EL (cell line): ENCODE results near the gene LRP6.
A peak's percentile ranks its signal among the peaks of the same experiment; 100 is the strongest.

Experiments
- DNase-seq: peaks from one replicate; pipeline ENCODE4 v3.0.0-alpha.2; 2016

The LRP6 gene

GRCh38 chr12:12108441-12109058, 158.3 kb downstream of the LRP6 start:
- DNase-seq = no peak

GRCh38 chr12:12107678-12108077, 159.2 kb downstream of the LRP6 start:
- DNase-seq = no peak

- DNase-seq = no peak
Observed at GRCh38 chr12:12099102-12099501, 167.7 kb downstream of the LRP6 start.

GRCh38 chr12:12098691-12099015, 168.2 kb downstream of the LRP6 start:
- DNase-seq = no peak

GRCh38 chr12:12097891-12098690, 168.8 kb downstream of the LRP6 start:
- no peak for DNase-seq

DNA sequence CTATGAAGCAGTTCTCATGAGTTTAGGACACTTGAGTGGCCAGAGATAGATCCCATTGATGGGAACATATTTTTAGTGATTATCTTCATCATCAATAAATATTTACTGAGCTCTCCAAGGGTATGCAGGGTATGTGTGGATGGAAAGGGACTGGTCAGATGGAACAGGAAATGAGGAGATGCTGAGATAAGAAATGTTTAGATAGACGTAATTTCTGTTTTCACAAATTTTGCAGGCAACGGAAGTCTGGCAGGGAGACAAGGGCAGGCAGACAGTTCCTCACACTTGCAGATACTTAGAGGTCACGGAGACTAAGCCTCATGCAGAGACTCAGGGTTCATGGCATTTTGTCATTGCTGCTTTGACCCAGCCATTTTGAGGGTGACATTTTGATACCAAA, 171.8 kb downstream of the LRP6 start:
- peak; percentile 31 for DNase-seq

DNA sequence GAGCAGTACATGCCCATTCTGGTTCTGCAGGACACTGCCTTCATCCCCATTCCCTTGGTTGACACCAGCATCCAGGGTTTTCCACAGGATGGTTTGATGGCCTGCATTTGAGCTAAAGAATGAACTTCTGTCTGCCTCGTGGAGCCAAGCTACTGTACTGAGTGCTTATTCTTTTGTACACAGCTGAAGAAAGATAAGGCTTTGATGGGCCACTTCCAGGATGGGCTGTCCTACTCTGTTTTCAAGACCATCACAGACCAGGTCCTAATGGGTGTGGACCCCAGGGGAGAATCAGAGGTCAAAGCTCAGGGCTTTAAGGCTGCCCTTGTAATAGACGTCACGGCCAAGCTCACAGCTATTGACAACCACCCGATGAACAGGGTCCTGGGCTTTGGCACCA, 172.4 kb downstream of the LRP6 start:
- no peak for DNase-seq

DNA sequence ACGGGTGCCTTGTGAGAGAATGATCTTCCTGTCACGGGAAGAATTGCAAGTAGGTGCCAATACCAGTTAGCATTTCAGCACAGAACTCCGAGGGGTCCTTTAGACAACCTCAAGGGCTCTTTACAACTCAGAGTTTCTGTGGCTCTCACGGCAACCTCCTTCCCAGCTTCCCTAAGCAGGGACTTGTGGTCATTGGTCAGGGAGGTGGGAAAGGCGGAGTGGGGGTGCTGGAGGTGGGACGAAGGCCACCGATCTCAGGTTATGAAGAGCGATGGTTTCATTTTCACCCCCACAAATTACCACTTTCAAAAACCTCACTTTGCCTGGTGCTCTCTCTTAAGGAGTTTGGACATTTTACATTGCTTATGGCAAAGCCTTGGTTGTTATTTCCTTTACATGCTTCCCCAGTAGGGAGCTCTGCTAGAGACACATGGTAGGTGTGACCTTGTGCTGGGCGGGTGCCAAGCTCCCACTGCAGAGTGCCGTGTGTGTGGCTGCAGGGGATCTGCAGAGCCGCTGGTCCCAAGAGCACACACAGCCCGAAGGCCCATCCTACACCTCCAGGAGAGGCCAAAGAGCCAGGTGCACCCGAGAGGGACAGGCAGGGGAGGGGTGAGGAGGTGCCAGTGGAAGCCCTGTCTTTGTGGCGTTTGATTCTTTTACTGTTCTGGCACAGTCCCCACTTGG, 174.7 kb downstream of the LRP6 start:
- no peak for DNase-seq

- DNase-seq = no peak
Observed at GRCh38 chr12:12091071-12091470, 175.8 kb downstream of the LRP6 start.

- peak; percentile 20 for DNase-seq
Observed at GRCh38 chr12:12088761-12089160, 178.1 kb downstream of the LRP6 start.

DNA sequence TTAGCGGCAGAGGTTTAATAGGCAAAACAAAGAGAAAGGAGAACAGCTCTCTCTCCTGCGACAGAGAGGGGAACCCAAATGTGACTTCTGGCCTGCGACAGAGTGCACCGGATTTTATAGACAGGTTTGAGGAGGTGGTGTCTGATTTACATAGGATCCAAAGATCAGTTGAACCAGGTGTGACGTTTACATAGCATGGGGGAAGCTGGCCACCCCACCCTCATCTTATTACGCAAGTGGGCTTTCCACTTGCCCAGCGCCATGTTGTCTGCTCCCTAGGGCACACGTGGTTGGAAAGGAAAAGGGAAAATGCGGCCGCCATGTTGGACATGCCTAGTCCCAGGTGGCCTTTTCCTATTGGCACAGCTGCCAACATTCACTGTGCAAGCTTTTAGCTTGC, 178.7 kb downstream of the LRP6 start:
- DNase-seq = no peak

- DNase-seq = no peak
Observed at GRCh38 chr12:12087693-12088034, 179.2 kb downstream of the LRP6 start.

DNA sequence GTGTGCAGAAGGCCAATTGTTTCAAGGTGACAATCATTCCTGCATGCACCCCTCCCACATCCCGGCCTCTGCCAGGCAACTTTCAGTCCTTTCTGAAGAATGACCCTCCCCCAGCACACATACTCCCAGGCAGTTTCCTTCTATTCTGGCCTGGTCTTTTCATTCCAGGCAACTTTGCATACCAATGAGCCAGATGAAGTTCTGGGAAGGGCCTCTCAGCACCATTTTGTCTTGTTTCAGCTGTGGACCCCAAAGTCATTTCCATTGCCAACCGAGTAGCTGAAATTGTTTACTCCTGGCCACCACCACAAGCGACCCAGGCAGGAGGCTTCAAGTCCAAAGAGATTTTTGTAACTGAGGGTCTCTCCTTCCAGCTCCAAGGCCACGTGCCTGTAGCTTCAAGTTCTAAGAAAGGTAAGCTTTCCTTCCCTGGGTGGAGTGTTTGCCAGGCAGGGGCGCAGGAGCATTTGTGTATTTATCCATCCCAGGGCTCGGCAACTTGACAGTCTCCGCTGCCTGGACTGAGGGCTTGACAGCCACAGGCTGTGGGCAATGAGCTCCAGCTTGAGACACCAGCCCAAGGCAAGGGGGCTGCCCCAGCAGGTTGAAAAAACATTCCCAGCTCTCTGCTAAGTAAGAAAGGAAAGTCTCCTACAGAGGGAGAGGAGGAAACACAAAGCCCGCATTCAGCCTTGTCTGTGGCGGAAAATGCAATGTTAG, 179.7 kb downstream of the LRP6 start:
- no peak for DNase-seq

DNA sequence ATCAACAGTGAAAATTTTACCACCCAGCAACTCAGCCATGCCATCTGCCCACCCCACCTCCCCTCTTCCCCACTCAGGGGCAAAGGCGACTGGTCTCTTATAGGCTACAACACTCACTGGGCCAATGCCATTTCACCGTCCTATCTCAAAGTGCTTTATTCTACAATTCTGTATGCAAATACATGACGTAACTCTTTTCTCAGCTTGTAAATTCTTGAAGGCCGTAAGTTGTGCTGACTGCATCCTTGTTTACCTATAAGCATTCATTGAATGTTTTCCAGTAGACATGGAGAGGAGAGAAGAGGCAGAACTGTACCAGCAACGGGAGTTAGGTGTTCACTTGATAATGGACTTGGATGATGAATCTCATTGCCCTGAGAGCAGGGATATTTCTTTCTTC, 180.5 kb downstream of the LRP6 start:
- DNase-seq = no peak

GRCh38 chr12:12083688-12084087, 183.2 kb downstream of the LRP6 start:
- DNase-seq = no peak

- peak; percentile 60 for DNase-seq
Observed at GRCh38 chr12:12081836-12082497, 184.9 kb downstream of the LRP6 start.

GRCh38 chr12:12079291-12079690, 187.6 kb downstream of the LRP6 start:
- DNase-seq = peak; percentile 67

DNA sequence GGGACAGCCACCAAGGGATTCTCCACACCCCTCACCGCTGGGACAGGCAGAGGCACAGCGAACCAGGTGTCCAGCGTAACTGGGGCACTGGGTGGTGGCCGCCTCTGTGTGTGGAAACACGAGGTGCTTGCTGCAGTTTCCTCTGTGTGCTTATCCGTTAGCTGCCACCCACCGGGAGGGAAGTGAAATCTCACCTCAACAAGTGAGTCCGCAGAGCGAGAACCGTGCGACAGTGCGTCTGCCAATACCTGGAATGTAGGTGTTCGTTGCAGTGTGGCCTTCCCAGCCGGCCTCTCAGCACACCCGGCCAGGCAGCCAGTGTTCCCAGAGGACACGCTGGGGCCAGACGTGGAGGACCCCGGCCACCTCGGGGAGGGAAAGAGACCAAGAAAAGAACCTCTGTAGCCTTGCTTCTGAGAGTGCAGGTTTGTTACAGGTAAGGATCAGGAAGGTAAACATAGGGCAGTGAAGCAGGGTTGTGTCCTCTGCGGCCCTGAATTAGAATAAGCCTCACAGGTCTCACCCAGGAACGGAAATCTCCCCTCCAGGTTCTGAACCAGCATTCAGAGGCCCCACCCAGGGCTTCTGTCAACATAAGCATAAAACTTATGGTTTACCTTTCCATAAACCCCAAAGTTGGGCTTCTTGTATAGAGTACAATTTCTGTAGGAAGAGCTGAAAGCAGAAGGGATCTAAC, 194.6 kb downstream of the LRP6 start:
- DNase-seq = no peak

DNA sequence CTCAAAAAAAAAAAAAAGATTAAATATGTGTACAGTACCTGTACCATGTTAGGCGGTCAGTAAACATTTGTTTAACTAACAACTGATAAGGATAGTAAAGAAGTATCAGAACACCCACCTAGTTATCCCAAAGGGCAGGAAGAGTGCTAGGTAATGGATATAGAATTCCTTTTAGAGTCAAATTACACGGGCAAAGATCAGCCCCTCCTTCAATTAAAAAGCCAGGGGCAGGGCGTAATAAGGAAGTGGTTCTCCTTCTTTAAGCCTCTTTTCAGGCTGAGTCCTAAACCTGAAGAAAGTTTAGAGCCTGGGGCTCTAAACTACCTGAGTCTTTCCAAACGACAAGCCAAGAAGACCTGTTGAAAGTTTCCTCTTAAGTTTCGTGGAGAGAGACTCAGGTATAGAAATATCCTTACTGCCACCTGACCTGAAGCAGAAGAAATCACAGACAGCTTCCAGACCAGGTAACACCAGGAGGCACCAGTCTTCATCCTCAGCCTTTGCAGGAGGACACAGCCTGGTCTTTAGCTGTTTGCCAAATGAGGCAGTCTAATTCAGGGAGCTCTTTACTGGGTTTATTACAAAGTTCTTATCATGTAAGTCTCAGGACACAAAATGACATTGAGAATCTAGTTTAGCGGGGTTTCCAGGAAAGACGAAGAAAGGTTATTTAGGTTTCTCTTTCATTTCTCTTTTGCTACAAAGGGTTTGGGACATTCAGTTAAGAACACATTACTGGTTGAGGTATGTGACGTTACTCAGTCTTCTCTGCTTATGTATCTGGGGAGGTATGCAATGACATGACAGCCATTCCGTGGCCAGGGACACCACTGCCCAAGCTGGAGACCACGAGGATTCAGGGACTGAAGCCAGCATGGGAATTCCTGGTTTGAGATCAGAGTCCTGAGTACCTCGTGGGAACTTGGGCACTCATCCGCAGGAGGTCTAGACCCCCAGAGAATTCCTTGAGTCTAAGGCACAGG, 195.9 kb downstream of the LRP6 start, which contains the start of gene BCL2L14:
Gene BCL2L14 (plus strand): TSS at position 266 of the 983 bp plus-strand sequence. CDS start 8,367 bp downstream, outside the sequence.
- no peak for DNase-seq

GRCh38 chr12:12069821-12070548, 196.9 kb downstream of the LRP6 start:
- DNase-seq = no peak
